ENCODE data around the gene LUZP4. TPM values are rescaled to one million over a fixed set of nuclear protein-coding genes. Genes with fewer than 3 reads are reported as not detected.

Gene LUZP4
- total and polyA plus RNA-seq, 2 of the 13 experiments (the other 11 are each of a cell fraction or from before 2014, with no cell fraction given), result not detected

DNA sequence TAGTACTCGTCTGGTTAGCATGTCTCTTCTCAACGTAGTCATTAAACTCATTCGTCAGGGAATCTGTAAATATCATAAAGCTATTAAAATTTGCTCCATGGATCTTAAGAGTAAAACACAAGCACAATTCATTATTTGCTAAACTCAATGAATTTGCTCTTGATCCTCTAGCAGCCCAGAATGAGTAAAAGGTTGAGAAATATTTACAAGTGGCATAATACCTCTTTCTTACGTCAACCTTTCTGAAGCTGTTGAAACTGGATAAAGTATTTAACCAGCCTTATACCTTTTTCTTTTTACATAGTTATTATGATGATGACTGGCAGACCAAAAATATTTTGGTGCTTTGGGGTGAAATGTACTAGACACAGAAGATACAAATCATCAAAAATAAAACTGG lies 66.9 kb downstream of the LUZP4 start (continued):
- TF ChIP-seq, protein P1, sequence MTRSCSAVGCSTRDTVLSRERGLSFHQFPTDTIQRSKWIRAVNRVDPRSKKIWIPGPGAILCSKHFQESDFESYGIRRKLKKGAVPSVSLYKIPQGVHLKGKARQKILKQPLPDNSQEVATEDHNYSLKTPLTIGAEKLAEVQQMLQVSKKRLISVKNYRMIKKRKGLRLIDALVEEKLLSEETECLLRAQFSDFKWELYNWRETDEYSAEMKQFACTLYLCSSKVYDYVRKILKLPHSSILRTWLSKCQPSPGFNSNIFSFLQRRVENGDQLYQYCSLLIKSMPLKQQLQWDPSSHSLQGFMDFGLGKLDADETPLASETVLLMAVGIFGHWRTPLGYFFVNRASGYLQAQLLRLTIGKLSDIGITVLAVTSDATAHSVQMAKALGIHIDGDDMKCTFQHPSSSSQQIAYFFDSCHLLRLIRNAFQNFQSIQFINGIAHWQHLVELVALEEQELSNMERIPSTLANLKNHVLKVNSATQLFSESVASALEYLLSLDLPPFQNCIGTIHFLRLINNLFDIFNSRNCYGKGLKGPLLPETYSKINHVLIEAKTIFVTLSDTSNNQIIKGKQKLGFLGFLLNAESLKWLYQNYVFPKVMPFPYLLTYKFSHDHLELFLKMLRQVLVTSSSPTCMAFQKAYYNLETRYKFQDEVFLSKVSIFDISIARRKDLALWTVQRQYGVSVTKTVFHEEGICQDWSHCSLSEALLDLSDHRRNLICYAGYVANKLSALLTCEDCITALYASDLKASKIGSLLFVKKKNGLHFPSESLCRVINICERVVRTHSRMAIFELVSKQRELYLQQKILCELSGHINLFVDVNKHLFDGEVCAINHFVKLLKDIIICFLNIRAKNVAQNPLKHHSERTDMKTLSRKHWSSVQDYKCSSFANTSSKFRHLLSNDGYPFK (CRISPR knock-in tag; IDR thresholded peaks at IDR 0.05; ENCODE audit: borderline replicate concordance), result no peak
- TF ChIP-seq YY1 (IDR thresholded peaks at IDR 0.05; ENCODE audit: insufficient read depth, insufficient replicate concordance, low read depth, low read length), result no peak
- TF ChIP-seq MEF2D (CRISPR knock-in tag; IDR thresholded peaks at IDR 0.05), result no peak
- TF ChIP-seq, protein P2, sequence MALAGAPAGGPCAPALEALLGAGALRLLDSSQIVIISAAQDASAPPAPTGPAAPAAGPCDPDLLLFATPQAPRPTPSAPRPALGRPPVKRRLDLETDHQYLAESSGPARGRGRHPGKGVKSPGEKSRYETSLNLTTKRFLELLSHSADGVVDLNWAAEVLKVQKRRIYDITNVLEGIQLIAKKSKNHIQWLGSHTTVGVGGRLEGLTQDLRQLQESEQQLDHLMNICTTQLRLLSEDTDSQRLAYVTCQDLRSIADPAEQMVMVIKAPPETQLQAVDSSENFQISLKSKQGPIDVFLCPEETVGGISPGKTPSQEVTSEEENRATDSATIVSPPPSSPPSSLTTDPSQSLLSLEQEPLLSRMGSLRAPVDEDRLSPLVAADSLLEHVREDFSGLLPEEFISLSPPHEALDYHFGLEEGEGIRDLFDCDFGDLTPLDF (CRISPR knock-in tag; IDR thresholded peaks at IDR 0.05), result no peak
- TF ChIP-seq, protein P3, sequence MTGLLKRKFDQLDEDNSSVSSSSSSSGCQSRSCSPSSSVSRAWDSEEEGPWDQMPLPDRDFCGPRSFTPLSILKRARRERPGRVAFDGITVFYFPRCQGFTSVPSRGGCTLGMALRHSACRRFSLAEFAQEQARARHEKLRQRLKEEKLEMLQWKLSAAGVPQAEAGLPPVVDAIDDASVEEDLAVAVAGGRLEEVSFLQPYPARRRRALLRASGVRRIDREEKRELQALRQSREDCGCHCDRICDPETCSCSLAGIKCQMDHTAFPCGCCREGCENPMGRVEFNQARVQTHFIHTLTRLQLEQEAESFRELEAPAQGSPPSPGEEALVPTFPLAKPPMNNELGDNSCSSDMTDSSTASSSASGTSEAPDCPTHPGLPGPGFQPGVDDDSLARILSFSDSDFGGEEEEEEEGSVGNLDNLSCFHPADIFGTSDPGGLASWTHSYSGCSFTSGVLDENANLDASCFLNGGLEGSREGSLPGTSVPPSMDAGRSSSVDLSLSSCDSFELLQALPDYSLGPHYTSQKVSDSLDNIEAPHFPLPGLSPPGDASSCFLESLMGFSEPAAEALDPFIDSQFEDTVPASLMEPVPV (CRISPR knock-in tag; IDR thresholded peaks at IDR 0.05), result no peak

Other genes starting within 250 kb of the LUZP4 start
- not detected in 2 replicates for gene RBMXL3, start 100.3 kb upstream of the LUZP4 start, total RNA-seq (2016; rRNA removed; fragmentation: Illumina TruSeq; extraction: Trizol)
- gene RBMXL3, start 100.3 kb upstream of the LUZP4 start, polyA plus RNA-seq (2011; rRNA removed), result not detected in 2 replicates
- not detected in 2 replicates for gene LRCH2, start 55.6 kb upstream of the LUZP4 start, total RNA-seq (2016; rRNA removed; fragmentation: Illumina TruSeq; extraction: Trizol)
- not detected in 2 replicates for gene LRCH2, start 55.6 kb upstream of the LUZP4 start, polyA plus RNA-seq (2011; rRNA removed)